Bronchial epithelial cell (primary cell): Measurements from ENCODE around the gene FN3KRP. TPM values are rescaled to one million over a fixed set of nuclear protein-coding genes. Genes with fewer than 3 reads are reported as not detected.

Experiments used
- DNase-seq: peaks from one replicate; pipeline ENCODE4 v3.0.0-alpha.2; 2010; ENCODE audit warnings: low read depth
- FAIRE-seq: peaks from 2 replicates; lab custom pipeline; 2011; peaks lifted over from hg19 to GRCh38; lab: Jason Lieb, UNC
- H3K27me3 ChIP-seq: 2 replicates; pipeline ENCODE4 v1.5.1; 2011; ENCODE audit warnings: low read length; ENCODE audit not compliant: control insufficient read depth, insufficient read depth
- H3K36me3 ChIP-seq: 2 replicates; pipeline ENCODE4 v1.5.1; 2011; ENCODE audit warnings: low read length; ENCODE audit not compliant: control insufficient read depth, insufficient read depth
- H3K4me3 ChIP-seq: 2 replicates; pipeline ENCODE4 v1.5.1; 2011; ENCODE audit warnings: mild to moderate bottlenecking, low read depth, low read length, control low read depth
- CTCF ChIP-seq: IDR thresholded peaks from 2 replicates; pipeline ENCODE4 v1.5.1; 2011; ENCODE audit warnings: mild to moderate bottlenecking, moderate library complexity, low read length, control low read depth, inconsistent platforms; ENCODE audit not compliant: insufficient read depth, severe bottlenecking
- total RNA-seq: library from RNA; depleted of rRNA; stranded (reverse); fragments of >200 nt; gene quantifications from 2 replicates; pipeline ENCODE4 v1.2.1, GENCODE V29; 2014

Gene FN3KRP
- total RNA-seq, 1 donor from 2014 or later, result 21.3 TPM

GRCh38 chr17:82691714-82692113 is 24.8 kb upstream of the FN3KRP start:
- no peaks in the 10 kb centered on the region for H3K27me3 ChIP-seq
- DNase-seq (no peak), FAIRE-seq (no peak)
- H3K4me3 ChIP-seq, result no peak overlapping the region
- peaks cover 2% of the 10 kb centered on the region for H3K36me3 ChIP-seq
- TF ChIP-seq CTCF, result no peak

GRCh38 chr17:82692268-82692667 is 24.2 kb upstream of the FN3KRP start:
- H3K4me3 ChIP-seq, result no peak overlapping the region
- FAIRE-seq, result no peak
- no peaks in the 10 kb centered on the region for H3K27me3 ChIP-seq
- peaks cover 2% of the 10 kb centered on the region for H3K36me3 ChIP-seq
- TF ChIP-seq CTCF, result no peak
- DNase-seq, result no peak

GRCh38 chr17:82693168-82693867 is 23.2 kb upstream of the FN3KRP start:
- FAIRE-seq, result no peak
- Histone ChIP-seq H3K36me3 (peaks cover 2% of the 10 kb centered on the region), H3K27me3 (no peaks in the 10 kb centered on the region), H3K4me3 (no peak overlapping the region)
- no peak for DNase-seq
- no peak for TF ChIP-seq CTCF

GRCh38 chr17:82694647-82695046 is 21.9 kb upstream of the FN3KRP start:
- Histone ChIP-seq H3K4me3 (no peak overlapping the region), H3K36me3 (peaks cover 2% of the 10 kb centered on the region), H3K27me3 (no peaks in the 10 kb centered on the region)
- FAIRE-seq (no peak), DNase-seq (no peak)
- no peak for TF ChIP-seq CTCF

GRCh38 chr17:82696259-82696658 is 20.2 kb upstream of the FN3KRP start:
- no peak for DNase-seq
- no peak for FAIRE-seq
- Histone ChIP-seq H3K4me3 (no peak overlapping the region), H3K27me3 (no peaks in the 10 kb centered on the region), H3K36me3 (peaks cover 2% of the 10 kb centered on the region)
- TF ChIP-seq CTCF, result no peak
